ENCODE results near the gene NCAM2. TPM values are rescaled to one million over a fixed set of nuclear protein-coding genes. Genes with fewer than 3 reads are reported as not detected.

The NCAM2 gene
- polyA plus RNA-seq, 1 experiment = 7.7 TPM

GRCh38 chr21:21295303-21295702 lies 297.1 kb downstream of the NCAM2 start:
- CTCF ChIA-PET = no interaction called here

GRCh38 chr21:21297211-21297610 lies 299.0 kb downstream of the NCAM2 start:
- no peak for DNase-seq (ENCODE audit: low read depth, low spot score)
- Histone ChIP-seq H3K27ac (ENCODE audit: low read depth, low read length) (no peak overlapping the region), H3K27me3 (ENCODE audit: control insufficient read depth, insufficient read depth, low read length) (no peaks in the 10 kb centered on the region), H3K4me3 (ENCODE audit: low read depth, low read length) (no peak overlapping the region), H3K9me3 (ENCODE audit: control insufficient read depth, insufficient read depth, low read length) (no peaks in the 10 kb centered on the region)
- no peak for TF ChIP-seq CTCF (IDR thresholded peaks at IDR 0.05; ENCODE audit: low read depth, low read length)
- POLR2A ChIA-PET = no interaction called here
- CTCF ChIA-PET = no interaction called here

More at GRCh38 chr21:21295303-21295702, 297.1 kb downstream of the NCAM2 start:
- no peaks in the 10 kb centered on the region for H3K9me3 ChIP-seq (ENCODE audit: control insufficient read depth, insufficient read depth, low read length)
- POLR2A ChIA-PET = no interaction called here
- no peak overlapping the region for H3K27ac ChIP-seq (ENCODE audit: low read depth, low read length)
- no peaks in the 10 kb centered on the region for H3K27me3 ChIP-seq (ENCODE audit: control insufficient read depth, insufficient read depth, low read length)
- no peak for TF ChIP-seq CTCF (IDR thresholded peaks at IDR 0.05; ENCODE audit: low read depth, low read length)
- H3K4me3 ChIP-seq (ENCODE audit: low read depth, low read length) = no peak overlapping the region
- no peak for DNase-seq (ENCODE audit: low read depth, low spot score)

GRCh38 chr21:21301013-21301412 lies 302.8 kb downstream of the NCAM2 start:
- H3K9me3 ChIP-seq (ENCODE audit: control insufficient read depth, insufficient read depth, low read length) = no peaks in the 10 kb centered on the region
- DNase-seq (ENCODE audit: low read depth, low spot score) = no peak
- ChIA-PET POLR2A (no interaction called here), CTCF (no interaction called here)
- H3K27ac ChIP-seq (ENCODE audit: low read depth, low read length) = no peak overlapping the region
- H3K27me3 ChIP-seq (ENCODE audit: control insufficient read depth, insufficient read depth, low read length) = no peaks in the 10 kb centered on the region
- no peak overlapping the region for H3K4me3 ChIP-seq (ENCODE audit: low read depth, low read length)
- TF ChIP-seq CTCF (IDR thresholded peaks at IDR 0.05; ENCODE audit: low read depth, low read length) = no peak

GRCh38 chr21:21309510-21309909 lies 311.3 kb downstream of the NCAM2 start:
- CTCF ChIA-PET = no interaction called here
- no peak for TF ChIP-seq CTCF (IDR thresholded peaks at IDR 0.05; ENCODE audit: low read depth, low read length)
- no peak for DNase-seq (ENCODE audit: low read depth, low spot score)
- POLR2A ChIA-PET = no interaction called here
- H3K27me3 ChIP-seq (ENCODE audit: control insufficient read depth, insufficient read depth, low read length) = no peaks in the 10 kb centered on the region
- no peaks in the 10 kb centered on the region for H3K9me3 ChIP-seq (ENCODE audit: control insufficient read depth, insufficient read depth, low read length)
- H3K27ac ChIP-seq (ENCODE audit: low read depth, low read length) = no peak overlapping the region
- H3K4me3 ChIP-seq (ENCODE audit: low read depth, low read length) = no peak overlapping the region

GRCh38 chr21:21324297-21324696 lies 326.1 kb downstream of the NCAM2 start:
- H3K27ac ChIP-seq (ENCODE audit: low read depth, low read length) = no peak overlapping the region
- no peaks in the 10 kb centered on the region for H3K27me3 ChIP-seq (ENCODE audit: control insufficient read depth, insufficient read depth, low read length)
- ChIA-PET POLR2A (no interaction called here), CTCF (no interaction called here)
- H3K4me3 ChIP-seq (ENCODE audit: low read depth, low read length) = no peak overlapping the region
- no peak for DNase-seq (ENCODE audit: low read depth, low spot score)
- no peaks in the 10 kb centered on the region for H3K9me3 ChIP-seq (ENCODE audit: control insufficient read depth, insufficient read depth, low read length)
- no peak for TF ChIP-seq CTCF (IDR thresholded peaks at IDR 0.05; ENCODE audit: low read depth, low read length)
